GM12875 (cell line): ENCODE data around the gene KLHL25.

ENCODE experiments used
- H3K4me3 ChIP-seq: one replicate; pipeline ENCODE4 v1.5.1; 2011; ENCODE audit warnings: low read depth, low read length, control low read depth
- TF ChIP-seq, protein P1 (sequence below): IDR thresholded peaks from 2 replicates; pipeline ENCODE4 v1.5.1; 2011; ENCODE audit warnings: low read depth, mild to moderate bottlenecking, control low read depth, inconsistent platforms, low read length, moderate library complexity, borderline replicate concordance; ENCODE audit not compliant: insufficient read depth

The KLHL25 gene

GRCh38 chr15:85745525-85746150 is 49.1 kb downstream of the KLHL25 start:
- TF ChIP-seq, protein P1, sequence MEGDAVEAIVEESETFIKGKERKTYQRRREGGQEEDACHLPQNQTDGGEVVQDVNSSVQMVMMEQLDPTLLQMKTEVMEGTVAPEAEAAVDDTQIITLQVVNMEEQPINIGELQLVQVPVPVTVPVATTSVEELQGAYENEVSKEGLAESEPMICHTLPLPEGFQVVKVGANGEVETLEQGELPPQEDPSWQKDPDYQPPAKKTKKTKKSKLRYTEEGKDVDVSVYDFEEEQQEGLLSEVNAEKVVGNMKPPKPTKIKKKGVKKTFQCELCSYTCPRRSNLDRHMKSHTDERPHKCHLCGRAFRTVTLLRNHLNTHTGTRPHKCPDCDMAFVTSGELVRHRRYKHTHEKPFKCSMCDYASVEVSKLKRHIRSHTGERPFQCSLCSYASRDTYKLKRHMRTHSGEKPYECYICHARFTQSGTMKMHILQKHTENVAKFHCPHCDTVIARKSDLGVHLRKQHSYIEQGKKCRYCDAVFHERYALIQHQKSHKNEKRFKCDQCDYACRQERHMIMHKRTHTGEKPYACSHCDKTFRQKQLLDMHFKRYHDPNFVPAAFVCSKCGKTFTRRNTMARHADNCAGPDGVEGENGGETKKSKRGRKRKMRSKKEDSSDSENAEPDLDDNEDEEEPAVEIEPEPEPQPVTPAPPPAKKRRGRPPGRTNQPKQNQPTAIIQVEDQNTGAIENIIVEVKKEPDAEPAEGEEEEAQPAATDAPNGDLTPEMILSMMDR = no peak
- no peak overlapping the region for H3K4me3 ChIP-seq

- H3K4me3 ChIP-seq = no peak overlapping the region
- TF ChIP-seq, protein P1 = no peak
Measured at GRCh38 chr15:85745023-85745422, 49.7 kb downstream of the KLHL25 start.

GRCh38 chr15:85744579-85744978 is 50.1 kb downstream of the KLHL25 start:
- TF ChIP-seq, protein P1 = no peak
- H3K4me3 ChIP-seq = no peak overlapping the region

DNA sequence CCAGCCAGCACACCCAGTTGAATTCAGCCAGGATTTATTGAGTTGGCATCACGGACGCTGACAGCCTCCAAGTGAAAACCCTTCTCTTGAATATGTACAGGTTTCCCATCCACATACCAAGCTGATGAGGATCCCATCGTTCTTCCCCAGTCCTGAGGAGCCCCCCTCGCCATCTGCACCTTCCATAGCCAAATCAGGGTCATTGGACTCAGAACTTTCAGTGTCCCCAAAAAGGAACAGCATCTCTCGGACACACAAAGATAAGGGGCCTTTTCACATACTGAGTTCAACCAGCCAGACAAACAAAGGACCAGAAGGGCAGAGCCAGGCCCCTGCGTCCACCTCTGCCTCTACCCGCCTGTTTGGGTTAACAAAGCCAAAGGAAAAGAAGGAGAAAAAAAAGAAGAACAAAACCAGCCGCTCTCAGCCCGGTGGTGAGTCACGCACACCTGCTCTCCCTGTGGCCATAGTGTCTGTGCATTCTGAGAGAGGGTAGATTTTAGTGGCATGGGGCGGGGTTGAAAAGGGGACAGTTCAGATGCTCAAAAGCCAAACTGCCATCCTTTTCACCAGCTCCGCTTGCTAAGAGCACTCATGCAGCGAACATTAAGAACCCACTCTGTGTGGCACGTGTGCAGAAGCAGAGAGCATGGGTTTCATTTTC is 51.2 kb downstream of the KLHL25 start:
- H3K4me3 ChIP-seq = no peak overlapping the region
- TF ChIP-seq, protein P1 = no peak

- TF ChIP-seq, protein P1 = no peak
- no peak overlapping the region for H3K4me3 ChIP-seq
Measured at GRCh38 chr15:85742186-85742821, 52.4 kb downstream of the KLHL25 start.

DNA sequence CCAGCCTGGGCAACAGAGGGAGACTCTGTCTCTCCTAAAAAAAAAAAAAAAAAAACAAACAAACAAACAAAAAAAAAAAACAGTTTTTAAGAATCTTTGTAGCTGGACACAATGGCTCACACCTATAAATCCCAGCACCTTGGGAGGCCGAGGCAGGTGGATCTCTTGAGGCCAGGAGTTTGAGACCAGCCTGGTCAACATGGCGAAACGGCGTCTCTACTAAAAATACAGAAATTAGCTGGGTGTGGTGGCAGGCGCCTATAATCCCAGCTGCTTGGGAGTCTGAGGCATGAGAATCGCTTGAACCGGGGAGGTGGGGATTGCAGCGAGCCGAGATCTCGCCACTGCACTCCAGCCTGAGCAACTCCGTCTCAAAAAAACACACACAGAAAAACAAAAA is 53.1 kb downstream of the KLHL25 start:
- no peak overlapping the region for H3K4me3 ChIP-seq
- TF ChIP-seq, protein P1 = no peak
